Stimulated activated CD8-positive, alpha-beta memory T cell treated with anti-CD3 and anti-CD28 coated beads, Interleukin-15, amount 100 ng/mL, for 48 hours (primary cell): Measurements from ENCODE around the gene ADCK1.
"Not testable (repeated sequence)": the region's sequence is repeated elsewhere in the genome, so short reads cannot be mapped to it uniquely, and the experiment has no call there.

Source experiments
- DNase-seq, 2 donors: peaks; one replicate each; pipeline ENCODE4 v3.0.0-alpha.2; 2020; ENCODE audit warnings: low read depth in 2 of 2

Gene ADCK1

DNA sequence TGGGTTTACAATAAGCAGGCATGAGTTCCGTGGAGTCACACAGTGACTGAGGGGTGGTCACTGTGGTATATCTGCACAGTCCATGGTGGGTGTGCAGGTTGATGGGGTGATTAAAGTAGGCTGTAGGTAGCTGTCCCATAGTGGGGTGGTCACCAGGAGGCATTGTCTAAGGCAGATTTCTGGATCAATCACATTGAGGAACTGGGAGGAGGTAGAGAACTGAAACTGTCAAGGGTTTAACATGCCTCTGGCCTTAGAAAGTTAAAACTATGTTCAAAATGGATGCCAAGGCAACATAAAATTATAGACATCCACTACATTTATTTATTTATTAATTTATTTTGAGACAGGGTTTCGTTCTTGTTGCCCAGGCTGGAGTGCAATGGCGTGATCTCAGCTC lies 8.3 kb downstream of the ADCK1 start:
- no peak for DNase-seq

DNA sequence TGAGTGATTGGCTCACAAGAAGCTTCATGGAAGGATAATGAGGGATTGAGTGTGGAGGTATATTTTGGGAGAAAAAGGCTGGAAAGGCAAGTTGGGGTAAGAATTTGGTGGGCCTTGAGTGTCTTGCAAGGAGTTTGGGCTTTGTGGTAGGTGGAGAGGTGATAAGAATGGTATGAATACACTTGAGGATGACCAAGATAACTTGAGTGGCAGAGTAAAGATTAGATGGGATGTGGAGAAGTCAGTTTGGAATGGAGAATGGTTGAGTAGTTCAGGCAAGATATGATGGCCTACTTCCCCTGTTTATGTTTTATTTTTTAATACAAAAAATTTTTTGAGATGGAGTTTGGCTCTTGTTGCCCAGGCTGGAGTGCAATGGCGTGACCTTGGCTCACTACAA lies 9.1 kb downstream of the ADCK1 start:
- DNase-seq, result no peak

- DNase-seq, result no peak
Observed at GRCh38 chr14:77812028-77812427, 12.1 kb downstream of the ADCK1 start.

DNA sequence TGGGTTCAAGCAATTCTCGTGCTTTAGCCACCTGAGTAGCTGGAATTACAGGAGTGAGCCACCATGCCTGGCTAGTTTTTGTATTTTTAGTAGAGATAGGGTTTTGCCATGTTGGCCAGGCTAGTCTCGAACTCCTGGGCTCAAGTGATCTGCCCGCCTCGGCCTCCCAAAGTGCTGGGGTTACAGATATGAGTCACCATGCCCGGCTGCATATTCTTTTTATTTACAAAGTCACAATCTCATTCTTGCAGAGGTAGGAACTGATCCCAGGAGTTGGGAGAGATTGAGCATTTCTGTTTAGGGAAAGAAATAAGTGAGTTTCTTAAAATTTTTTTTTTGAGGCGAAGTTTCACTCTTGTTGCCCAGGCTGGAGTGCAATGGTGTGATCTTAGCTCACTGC lies 12.8 kb downstream of the ADCK1 start:
- DNase-seq, result not testable (repeated sequence)

GRCh38 chr14:77822307-77822706 lies 22.4 kb downstream of the ADCK1 start:
- no peak for DNase-seq

DNA sequence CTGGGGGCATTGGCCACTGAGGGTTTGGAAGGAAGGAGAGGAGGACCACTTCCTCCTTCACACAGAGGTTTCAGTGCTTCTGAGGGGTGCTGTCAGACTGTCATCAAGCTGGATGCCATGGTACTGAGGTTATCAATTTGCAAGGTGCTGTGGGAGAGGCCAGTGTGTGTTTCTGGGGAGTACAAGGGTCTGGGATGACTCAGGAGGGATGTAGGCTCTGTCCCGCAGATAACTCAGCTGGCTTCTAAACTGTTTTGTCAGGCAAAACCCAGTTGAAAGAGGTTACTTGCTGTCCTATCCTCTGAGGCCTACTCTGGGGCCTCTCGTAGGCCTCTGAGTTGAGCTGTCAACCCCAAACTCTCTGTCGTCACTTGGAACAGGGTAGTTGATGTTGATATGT lies 22.8 kb downstream of the ADCK1 start:
- no peak for DNase-seq

DNA sequence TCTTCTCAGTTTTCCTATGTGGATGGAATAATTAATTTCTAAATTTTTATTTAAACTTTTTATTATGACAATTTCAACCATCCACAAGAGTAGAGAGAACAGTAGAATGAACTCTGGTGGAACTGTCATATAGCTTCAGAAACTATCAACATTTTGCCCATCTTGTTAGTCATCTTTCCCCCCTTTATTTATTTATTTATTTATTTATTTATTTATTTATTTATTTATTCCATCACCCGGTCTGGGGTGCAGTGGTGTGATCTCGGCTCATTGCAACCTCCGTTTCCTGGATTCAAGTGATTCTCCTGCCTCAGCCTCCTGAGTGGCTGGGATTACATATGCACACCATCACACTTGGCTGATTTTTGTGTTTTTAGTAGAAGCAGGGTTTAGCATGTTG lies 23.5 kb downstream of the ADCK1 start:
- no peak for DNase-seq

DNA sequence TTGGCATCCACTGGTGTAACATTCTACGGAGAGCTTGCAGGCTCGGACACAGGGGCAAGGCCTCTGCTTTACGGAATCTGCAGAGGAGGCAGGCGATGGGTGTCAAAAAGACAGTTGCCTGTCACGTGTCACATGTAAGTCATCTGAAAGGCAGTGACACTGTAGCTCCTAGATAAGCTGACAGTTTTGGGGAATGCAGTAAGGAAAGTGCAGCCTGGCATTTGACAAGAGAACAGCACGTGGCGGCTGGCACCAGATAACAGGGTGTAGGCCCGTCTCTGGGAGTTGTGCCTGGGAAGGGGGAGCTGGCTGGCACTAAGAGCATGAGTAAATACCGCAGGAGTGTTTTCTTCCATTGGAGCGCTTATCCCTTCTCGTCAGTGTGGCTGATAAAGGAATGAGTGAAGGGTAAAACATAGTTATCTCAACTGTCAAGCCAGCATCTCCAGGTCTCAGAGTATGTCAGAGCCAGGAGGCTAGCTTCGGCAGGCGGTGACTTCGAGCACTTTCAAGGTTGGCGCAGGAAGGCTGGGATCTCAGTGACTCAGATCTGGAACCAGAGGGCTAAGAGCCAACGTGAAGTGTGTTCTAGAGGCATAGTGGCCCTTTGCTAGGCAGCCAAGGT lies 26.1 kb downstream of the ADCK1 start:
- no peak for DNase-seq

- no peak for DNase-seq
Observed at GRCh38 chr14:77830692-77831091, 30.8 kb downstream of the ADCK1 start.

DNA sequence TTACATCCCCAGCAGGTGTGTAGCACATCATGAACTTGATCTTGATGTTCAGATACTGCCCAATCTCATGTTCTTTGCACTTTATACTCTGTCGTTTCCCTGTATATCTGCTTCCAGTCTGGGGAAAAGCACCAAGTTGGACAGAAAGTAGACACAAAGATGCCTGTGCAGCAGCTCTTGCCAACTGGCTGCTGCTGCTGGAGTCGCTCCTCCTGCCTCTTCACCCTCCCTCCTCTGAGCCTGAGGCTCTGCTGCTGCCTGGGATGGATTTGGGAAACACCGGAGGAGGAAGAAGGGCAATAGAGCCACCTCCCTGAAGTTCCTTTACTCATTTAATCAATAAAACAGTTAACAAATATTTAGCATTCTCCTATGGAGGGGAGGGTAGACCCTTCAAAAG lies 32.4 kb downstream of the ADCK1 start:
- no peak for DNase-seq

DNA sequence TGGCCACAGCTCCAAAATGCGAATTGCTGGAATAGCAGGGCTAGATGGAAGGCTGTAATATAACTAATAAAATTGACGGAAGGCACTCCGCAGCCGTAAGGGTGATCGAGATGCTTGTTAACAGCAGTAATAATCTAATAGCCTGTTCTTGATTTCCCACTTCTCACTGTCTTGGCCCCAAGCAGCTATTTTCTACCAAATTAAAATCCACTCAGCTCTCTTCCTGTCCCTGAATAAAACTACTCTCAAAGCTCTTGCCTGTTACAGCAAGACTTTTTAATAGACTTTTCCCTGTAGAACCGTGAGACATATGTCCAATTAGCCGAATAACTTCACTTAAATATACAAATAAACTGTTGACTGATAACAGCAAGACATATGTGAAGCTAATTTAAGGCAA lies 38.0 kb downstream of the ADCK1 start:
- DNase-seq, result no peak

GRCh38 chr14:77838831-77839511 lies 39.1 kb downstream of the ADCK1 start:
- DNase-seq, result no peak

DNA sequence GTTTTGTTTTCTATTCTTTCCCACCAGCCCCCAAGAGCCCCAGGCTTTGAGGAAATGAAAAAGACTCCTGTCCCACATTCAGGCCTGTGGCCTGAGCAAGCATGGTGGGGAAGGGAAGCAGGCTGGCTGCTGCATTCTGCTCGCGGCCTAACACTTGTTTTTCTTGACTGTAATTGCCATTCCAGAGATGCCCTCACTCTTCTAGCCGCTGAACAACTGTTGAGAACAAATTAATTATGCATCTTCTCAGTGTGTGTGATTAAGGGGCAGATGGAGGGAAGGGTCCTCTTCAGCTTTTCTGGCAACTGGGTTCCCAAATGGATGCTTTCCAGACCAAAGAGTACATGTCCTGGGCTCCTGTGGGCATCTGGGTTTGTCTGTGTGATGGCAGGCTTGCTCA lies 43.3 kb downstream of the ADCK1 start:
- DNase-seq, result no peak

DNA sequence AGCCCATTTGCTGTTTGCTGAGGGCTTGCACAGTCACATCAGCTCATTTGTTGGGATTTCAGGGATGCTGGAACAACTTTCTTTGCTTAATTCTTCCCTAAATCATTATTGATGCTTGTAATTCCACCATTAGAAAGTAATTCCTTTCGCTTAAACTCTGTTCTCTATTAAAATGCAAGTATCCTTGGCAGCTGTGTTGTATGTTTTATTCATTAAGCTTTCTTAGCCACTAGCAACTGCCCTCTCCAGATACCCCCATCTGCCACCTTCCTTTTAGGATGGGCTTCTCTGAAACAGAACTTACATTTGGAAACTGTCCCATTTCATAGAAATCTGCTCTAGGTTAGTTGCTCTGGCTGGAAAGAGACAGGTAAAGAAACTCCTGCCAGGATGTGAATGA lies 43.7 kb downstream of the ADCK1 start:
- no peak for DNase-seq

DNA sequence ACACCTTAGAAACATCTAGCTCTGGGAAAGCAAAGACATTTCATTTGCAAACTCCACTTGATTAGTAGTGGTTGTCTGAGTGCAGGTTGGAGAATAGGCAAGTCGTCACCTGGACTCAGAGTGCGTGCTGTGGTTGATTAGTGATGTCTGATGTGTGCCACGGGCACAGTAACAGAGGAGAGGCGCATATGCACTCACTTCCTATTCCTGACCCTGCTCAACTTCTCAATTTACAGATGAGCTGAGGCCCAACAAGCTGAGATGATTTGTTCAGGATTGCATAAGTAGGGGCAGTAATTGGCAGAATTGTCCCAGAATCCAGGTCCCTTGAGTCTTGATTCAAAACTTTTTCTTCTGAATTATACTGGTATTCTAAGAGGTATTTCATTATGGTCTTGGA lies 44.9 kb downstream of the ADCK1 start:
- DNase-seq, result no peak

GRCh38 chr14:77848031-77848430 lies 48.1 kb downstream of the ADCK1 start:
- no peak for DNase-seq

GRCh38 chr14:77849711-77850110 lies 49.8 kb downstream of the ADCK1 start:
- no peak for DNase-seq

- no peak for DNase-seq
Observed at GRCh38 chr14:77853919-77854318, 54.0 kb downstream of the ADCK1 start.

GRCh38 chr14:77856941-77857340 lies 57.0 kb downstream of the ADCK1 start:
- no peak for DNase-seq

DNA sequence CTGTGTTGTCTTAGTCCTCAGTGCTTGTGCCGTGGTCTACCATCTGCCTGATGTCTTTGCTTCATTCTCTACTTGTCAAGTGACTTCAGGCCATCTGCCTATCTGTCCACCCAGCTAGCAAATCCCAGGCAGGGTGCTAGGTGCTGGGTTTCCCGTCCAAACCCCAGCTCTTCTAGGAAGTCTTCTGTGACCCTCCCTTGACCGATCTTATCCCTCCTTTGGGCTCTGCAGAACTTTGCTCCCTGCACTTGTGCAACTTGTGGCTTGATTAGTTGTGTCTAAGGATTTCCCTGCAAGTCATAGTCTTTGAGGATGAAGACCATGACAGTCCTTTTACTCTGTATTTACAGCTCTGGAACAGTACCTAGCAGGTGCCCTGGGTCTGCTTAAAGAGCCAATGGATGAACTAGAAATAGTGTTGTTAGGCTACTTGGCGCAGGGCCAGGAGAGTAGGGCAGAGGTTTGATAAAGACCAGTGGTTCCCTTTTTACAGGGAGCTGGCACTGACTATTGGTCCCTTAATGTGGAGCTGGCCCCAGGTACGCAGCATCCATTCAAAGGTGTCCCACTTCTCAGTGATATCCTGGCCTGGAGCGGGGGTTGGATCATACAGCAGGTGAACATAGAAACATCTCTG lies 60.1 kb downstream of the ADCK1 start:
- no peak for DNase-seq

GRCh38 chr14:77861201-77861600 lies 61.3 kb downstream of the ADCK1 start:
- no peak for DNase-seq

DNA sequence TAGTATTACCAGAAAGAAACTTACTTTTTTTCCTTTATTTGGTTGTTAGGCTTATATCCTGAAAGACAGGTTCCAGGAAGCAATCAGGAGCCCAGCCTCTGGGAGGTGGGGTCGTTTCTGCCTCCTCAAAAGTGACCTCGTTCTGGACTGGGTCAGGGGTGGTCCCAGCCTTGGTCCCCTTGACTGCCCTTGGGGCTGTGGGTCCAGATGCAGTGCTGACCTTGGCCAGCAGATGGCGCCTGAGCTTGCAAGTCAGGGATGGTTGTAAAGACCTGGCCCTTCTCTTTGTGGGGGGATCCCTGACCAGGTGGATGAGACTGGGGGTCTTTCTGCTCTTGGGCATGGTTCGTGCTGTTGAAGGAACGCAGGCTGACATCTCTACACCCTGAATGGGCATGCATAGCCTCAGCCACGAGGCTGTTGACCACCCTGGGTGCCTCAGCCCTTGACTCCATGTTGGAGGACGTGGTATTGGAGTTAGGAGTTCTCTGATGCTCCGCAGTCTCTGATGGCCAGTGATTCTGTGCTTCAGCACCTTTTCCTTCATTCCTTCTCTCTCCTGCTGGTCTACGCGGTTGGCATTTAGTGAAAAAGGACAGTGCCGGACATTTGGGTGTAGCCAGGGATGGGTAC lies 62.4 kb downstream of the ADCK1 start:
- peak; percentile 54 to 61 for DNase-seq

DNA sequence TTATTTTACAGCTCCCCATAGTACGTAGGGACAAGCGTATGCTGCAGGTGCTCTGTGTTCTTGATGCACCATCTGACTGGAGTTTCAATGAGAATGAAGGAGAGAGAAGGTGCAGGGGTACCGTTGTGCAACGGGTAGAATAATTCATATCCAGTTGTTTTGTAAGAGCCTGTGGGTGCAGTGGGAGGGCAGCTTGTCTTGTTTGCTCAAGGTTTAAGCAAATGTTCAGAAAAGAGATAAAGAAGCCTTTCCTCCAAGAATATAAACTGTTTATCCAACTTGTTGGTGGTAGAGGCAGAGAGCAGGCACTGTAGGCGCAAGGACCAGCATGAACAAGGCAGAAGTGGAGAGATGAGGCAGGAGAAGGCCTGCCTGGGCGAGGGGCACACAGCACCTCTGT lies 64.2 kb downstream of the ADCK1 start:
- no peak for DNase-seq
